ENCODE measurements around the gene ZNF275.

The ZNF275 gene

DNA sequence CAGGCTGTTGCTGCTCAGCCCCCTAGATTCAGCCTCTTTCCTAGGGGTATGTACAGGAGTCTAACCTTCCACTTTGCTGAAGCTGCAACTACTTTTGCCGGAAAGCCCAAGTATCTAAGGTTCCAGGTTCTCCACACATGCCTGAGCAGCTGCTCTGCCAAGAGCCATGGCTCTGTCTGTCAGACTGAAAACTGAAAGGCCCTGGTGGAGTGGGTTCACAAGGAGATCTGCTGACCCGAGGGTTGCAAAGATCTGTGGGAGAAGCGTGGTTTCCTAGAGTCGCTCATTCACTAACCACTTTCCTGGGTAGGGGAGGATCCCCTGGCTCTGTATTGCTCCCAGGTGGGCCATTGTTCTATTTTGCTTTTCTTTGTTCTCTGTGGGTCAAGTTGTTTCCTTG, 6.4 kb upstream of the ZNF275 start:
- TF ChIP-seq ZNF384 (IDR thresholded peaks at IDR 0.05) (no peak), NFRKB (IDR thresholded peaks at IDR 0.05) (no peak), SP1 (IDR thresholded peaks at IDR 0.05) (no peak), LEF1 (IDR thresholded peaks at IDR 0.05; ENCODE audit: borderline replicate concordance) (no peak), FOXM1 (IDR thresholded peaks at IDR 0.05; ENCODE audit: borderline replicate concordance) (no peak), FOXK2 (IDR thresholded peaks at IDR 0.05) (no peak), ELF4 (IDR thresholded peaks at IDR 0.05) (no peak), BHLHE40 (IDR thresholded peaks at IDR 0.05; ENCODE audit: borderline replicate concordance) (no peak), FOXA1 (IDR thresholded peaks at IDR 0.05) (no peak), TARDBP (IDR thresholded peaks at IDR 0.05) (no peak), HDGF (IDR thresholded peaks at IDR 0.05; ENCODE audit: borderline replicate concordance) (no peak), CTBP1 (IDR thresholded peaks at IDR 0.05; ENCODE audit: borderline replicate concordance) (no peak), L3MBTL2 (conservative IDR thresholded peaks at IDR 0.05) (no peak), PKNOX1 (IDR thresholded peaks at IDR 0.05) (no peak), ARNT (IDR thresholded peaks at IDR 0.05) (no peak), SUZ12 (IDR thresholded peaks at IDR 0.05) (no peak)
- ChIA-PET CTCF (no interaction called here), POLR2A (no interaction called here)
- DNase-seq (ENCODE audit: extremely low spot score) = no peak

DNA sequence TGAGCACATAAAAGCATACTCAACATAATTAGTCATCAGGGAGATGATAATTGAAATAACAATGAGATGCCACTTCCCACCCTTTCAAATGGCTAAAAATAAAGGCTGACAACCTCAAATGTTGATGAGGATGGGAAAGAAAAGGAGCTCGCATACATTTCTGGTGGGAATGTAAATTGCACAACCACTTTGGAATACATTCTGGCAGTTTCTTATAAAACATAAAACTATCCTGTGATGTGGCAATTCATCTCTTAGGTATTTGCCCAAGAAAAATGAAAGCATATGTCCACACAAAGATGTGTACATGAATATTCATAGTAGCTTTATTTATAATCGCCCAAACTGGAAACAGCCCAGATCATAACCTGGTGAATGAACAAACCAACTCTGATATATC, 687 bp upstream of the ZNF275 start:
- CTCF ChIA-PET = no interaction called here
- POLR2A ChIA-PET = no interaction called here
- DNase-seq (ENCODE audit: extremely low spot score) = no peak
- TF ChIP-seq L3MBTL2 (conservative IDR thresholded peaks at IDR 0.05) (no peak), FOXM1 (IDR thresholded peaks at IDR 0.05; ENCODE audit: borderline replicate concordance) (no peak), SP1 (IDR thresholded peaks at IDR 0.05) (no peak), LEF1 (IDR thresholded peaks at IDR 0.05; ENCODE audit: borderline replicate concordance) (no peak), BHLHE40 (IDR thresholded peaks at IDR 0.05; ENCODE audit: borderline replicate concordance) (no peak), NFRKB (IDR thresholded peaks at IDR 0.05) (no peak), ZNF384 (IDR thresholded peaks at IDR 0.05) (no peak), ELF4 (IDR thresholded peaks at IDR 0.05) (no peak), CTBP1 (IDR thresholded peaks at IDR 0.05; ENCODE audit: borderline replicate concordance) (no peak), ARNT (IDR thresholded peaks at IDR 0.05) (no peak), TARDBP (IDR thresholded peaks at IDR 0.05) (no peak), SUZ12 (IDR thresholded peaks at IDR 0.05) (no peak), PKNOX1 (IDR thresholded peaks at IDR 0.05) (no peak), FOXK2 (IDR thresholded peaks at IDR 0.05) (no peak), HDGF (IDR thresholded peaks at IDR 0.05; ENCODE audit: borderline replicate concordance) (no peak), FOXA1 (IDR thresholded peaks at IDR 0.05) (no peak)

DNA sequence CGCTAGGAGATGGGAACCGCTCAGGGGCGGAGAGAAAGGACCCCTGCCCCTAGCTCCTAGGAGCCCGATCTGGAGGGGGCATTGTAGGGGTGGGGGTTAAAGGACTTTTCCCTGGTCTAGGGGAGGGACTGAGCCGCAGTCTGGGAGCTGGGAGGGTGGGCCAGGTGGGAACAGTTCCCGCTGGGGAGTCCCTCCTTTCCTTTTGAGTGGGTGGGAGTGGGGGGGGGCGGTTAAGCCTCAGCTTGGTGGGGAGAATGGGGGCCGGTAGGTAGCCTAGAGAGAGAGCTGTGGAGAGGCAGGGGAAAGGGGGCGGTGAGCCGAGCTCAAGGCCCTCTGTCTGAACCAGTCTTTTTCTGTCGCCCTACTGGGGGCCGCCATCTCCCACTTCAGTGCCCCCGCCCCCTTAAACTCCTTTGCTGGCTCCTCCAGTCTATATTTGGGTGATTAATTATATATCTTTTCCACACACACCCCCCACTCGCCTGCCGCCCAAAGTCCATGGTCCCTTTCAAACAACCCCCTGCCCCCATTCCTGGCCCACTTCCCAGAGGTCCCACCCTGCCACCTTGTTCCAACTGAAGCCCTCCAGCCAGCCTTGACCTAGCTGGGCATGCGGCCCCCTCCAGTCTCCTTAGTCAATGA, 822 bp downstream of the ZNF275 start:
- TF ChIP-seq HDGF (IDR thresholded peaks at IDR 0.05; ENCODE audit: borderline replicate concordance) (no peak), PKNOX1 (IDR thresholded peaks at IDR 0.05) (no peak), NFRKB (IDR thresholded peaks at IDR 0.05) (no peak), SUZ12 (IDR thresholded peaks at IDR 0.05) (no peak), ZNF384 (IDR thresholded peaks at IDR 0.05) (no peak), BHLHE40 (IDR thresholded peaks at IDR 0.05; ENCODE audit: borderline replicate concordance) (no peak), TARDBP (IDR thresholded peaks at IDR 0.05) (no peak), FOXA1 (IDR thresholded peaks at IDR 0.05) (no peak), FOXM1 (IDR thresholded peaks at IDR 0.05; ENCODE audit: borderline replicate concordance) (no peak), FOXK2 (IDR thresholded peaks at IDR 0.05) (no peak), L3MBTL2 (conservative IDR thresholded peaks at IDR 0.05) (no peak), ELF4 (IDR thresholded peaks at IDR 0.05) (no peak), ARNT (IDR thresholded peaks at IDR 0.05) (no peak), LEF1 (IDR thresholded peaks at IDR 0.05; ENCODE audit: borderline replicate concordance) (no peak), CTBP1 (IDR thresholded peaks at IDR 0.05; ENCODE audit: borderline replicate concordance) (no peak), SP1 (IDR thresholded peaks at IDR 0.05) (no peak)
- ChIA-PET POLR2A (interaction anchor here (0.6 to 1.4 kb wide), 3 partner anchors 8 to 51 kb away, joined by 3 to 4 read pairs (median 3); no protein-coding TSS in a partner anchor), CTCF (interaction anchor here (1.3 kb wide), 1 partner anchor 126 kb away, joined by 3 read pairs; no protein-coding TSS in a partner anchor)
- DNase-seq (ENCODE audit: extremely low spot score) = no peak

DNA sequence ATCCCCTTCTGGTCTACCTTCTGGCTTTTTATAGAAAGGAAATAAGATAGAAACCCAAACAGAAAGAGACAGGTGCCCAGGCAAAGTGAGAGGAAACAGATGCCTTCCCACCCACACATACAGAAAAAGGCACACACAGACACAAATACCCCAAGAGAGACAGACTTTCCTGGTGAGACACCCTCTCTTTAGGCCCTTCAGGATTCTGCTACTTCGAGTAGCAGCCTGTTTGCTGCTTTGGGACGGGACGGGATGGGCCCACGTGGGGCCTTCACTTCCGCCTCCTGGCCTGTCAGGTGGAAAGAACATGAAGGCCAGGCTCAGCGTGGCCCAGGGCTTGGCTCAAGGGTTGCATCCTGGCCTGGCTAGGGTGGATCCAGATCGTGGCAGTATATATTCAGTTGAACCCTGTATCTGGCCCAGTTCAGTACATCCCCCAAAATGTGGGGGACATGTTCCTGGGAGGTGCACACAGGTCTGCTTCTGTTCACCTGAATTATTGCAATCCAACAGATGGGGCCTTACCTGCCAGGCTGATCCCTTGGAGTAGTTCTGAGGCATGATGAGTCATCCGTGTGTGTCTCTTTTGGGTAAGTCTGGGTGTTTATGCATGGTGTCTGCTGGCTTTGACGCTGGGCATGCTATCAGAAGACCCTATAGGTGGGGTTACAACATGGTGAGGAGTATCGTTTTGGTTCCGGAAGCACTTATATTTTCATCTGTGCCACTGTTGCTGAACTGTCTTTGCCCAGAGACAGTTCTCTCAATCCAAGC, 2.4 kb downstream of the ZNF275 start:
- ChIA-PET CTCF (no interaction called here), POLR2A (no interaction called here)
- no peak for TF ChIP-seq FOXA1 (IDR thresholded peaks at IDR 0.05)
- no peak for TF ChIP-seq FOXK2 (IDR thresholded peaks at IDR 0.05)
- TF ChIP-seq ARNT (IDR thresholded peaks at IDR 0.05) = no peak
- TF ChIP-seq TARDBP (IDR thresholded peaks at IDR 0.05) = no peak
- no peak for TF ChIP-seq HDGF (IDR thresholded peaks at IDR 0.05; ENCODE audit: borderline replicate concordance)
- no peak for TF ChIP-seq SP1 (IDR thresholded peaks at IDR 0.05)
- no peak for TF ChIP-seq PKNOX1 (IDR thresholded peaks at IDR 0.05)
- no peak for TF ChIP-seq L3MBTL2 (conservative IDR thresholded peaks at IDR 0.05)
- TF ChIP-seq NFRKB (IDR thresholded peaks at IDR 0.05) = no peak
- TF ChIP-seq SUZ12 (IDR thresholded peaks at IDR 0.05) = no peak
- no peak for TF ChIP-seq BHLHE40 (IDR thresholded peaks at IDR 0.05; ENCODE audit: borderline replicate concordance)
- TF ChIP-seq ELF4 (IDR thresholded peaks at IDR 0.05) = no peak
- TF ChIP-seq LEF1 (IDR thresholded peaks at IDR 0.05; ENCODE audit: borderline replicate concordance) = no peak
- TF ChIP-seq CTBP1 (IDR thresholded peaks at IDR 0.05; ENCODE audit: borderline replicate concordance) = no peak
- no peak for TF ChIP-seq FOXM1 (IDR thresholded peaks at IDR 0.05; ENCODE audit: borderline replicate concordance)
- DNase-seq (ENCODE audit: extremely low spot score) = no peak

Measured in HEK293T (cell line).